ENCODE data around the gene DYSF.

DNA sequence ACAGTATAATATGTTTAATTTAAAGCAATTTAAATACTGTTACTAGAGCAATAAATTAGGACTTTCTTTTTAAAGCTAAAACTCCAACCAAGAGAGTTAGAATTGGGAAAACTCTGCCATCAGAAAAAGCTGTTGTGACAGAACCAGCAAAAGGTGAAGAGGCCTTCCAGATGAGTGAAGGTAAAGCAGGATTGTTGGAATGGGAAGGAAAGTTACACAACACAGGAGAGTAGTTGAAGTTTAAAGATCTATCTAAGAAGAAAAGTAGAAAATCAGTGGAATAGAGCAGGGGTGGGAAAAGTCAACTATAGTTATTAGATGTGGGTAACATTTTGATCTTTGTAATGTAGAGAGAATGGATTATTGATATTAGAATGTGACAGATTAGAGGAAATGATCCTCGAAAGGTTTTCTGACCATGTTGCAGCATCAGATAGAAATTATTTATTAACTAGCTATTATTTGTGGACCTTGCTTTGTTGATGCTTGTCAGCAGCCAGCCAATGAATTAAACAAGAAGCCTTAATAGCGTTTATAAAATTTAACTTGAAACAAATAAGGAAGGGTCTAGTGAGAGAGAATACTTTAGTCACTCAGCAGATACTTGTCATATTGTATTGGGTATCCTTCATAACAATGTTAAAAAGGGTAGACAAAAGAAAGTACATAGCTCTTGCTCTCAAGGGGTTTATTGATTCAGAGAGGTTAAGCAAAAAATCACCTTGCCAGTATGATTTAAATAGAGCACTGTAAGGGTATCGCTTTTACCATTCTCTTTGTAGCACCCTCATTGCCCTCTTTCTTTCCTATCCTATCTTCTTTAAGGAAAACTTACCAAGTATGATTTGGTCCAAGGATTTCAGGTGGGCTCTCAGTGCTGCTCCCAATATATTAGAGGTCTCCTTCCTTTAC is 24.6 kb upstream of the DYSF start:
- TF ChIP-seq POLR2A (IDR thresholded peaks at IDR 0.05): no peak
- TF ChIP-seq, protein P1, sequence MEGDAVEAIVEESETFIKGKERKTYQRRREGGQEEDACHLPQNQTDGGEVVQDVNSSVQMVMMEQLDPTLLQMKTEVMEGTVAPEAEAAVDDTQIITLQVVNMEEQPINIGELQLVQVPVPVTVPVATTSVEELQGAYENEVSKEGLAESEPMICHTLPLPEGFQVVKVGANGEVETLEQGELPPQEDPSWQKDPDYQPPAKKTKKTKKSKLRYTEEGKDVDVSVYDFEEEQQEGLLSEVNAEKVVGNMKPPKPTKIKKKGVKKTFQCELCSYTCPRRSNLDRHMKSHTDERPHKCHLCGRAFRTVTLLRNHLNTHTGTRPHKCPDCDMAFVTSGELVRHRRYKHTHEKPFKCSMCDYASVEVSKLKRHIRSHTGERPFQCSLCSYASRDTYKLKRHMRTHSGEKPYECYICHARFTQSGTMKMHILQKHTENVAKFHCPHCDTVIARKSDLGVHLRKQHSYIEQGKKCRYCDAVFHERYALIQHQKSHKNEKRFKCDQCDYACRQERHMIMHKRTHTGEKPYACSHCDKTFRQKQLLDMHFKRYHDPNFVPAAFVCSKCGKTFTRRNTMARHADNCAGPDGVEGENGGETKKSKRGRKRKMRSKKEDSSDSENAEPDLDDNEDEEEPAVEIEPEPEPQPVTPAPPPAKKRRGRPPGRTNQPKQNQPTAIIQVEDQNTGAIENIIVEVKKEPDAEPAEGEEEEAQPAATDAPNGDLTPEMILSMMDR (IDR thresholded peaks at IDR 0.05): no peak

Data from lower leg skin (tissue), 3 donors.